GM10248 (cell line): ENCODE data around the gene QKI.
"Not testable (repeated sequence)": the region's sequence is repeated elsewhere in the genome, so short reads cannot be mapped to it uniquely, and the experiment has no call there.

Experiments used
- CTCF ChIA-PET: fragments of 300-600 bp; sonication (Branson Sonifier 250); formaldehyde crosslinking; extraction: SDS; loops from one replicate; lab custom pipeline; 2021; ENCODE audit warnings: antibody characterized with exemption; lab: Yijun Ruan, JAX
- POLR2A ChIA-PET: fragments of 350-650 bp; sonication (Branson Sonifier 250); formaldehyde crosslinking; extraction: SDS; loops from one replicate; lab custom pipeline; 2020; ENCODE audit warnings: antibody characterized with exemption; lab: Yijun Ruan, JAX
- DNase-seq: peaks from one replicate; pipeline ENCODE4 v3.0.0; 2012; ENCODE audit errors: extremely low spot score
- TF ChIP-seq, protein P1 (sequence below): IDR thresholded peaks from 2 replicates; pipeline ENCODE4 v1.5.1; 2012; ENCODE audit warnings: mild to moderate bottlenecking, low read depth; ENCODE audit errors: extremely low read depth, missing control alignments, control extremely low read depth

The QKI gene

DNA sequence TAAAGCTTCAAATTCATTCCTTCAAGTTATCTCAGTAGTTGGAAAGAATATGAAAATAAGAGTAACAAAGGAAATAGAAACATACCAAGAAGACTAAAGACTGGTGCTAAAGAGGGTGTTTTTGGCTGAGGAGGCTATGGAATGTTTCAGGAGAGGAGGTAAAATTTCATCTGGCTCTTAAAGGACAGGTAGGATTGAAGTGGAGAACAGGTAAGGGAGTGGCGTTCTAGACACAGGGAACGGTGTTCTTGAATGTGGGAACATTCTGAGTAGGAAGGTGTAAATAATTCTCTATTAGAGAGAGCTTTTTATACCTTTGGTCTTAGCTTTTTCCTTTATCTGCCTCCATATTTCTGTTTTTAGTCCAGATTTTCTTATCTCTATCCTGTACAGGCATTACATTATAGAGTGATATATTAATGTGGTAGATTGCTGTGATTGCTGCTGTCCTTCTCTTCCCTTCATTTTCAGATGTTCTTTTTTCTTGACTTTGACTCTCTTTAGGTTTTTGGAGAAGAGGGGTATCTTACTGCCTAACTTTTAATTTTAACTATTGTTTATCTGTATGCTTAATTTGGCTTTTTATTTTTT lies 15.4 kb downstream of the QKI start:
- TF ChIP-seq, protein P1, sequence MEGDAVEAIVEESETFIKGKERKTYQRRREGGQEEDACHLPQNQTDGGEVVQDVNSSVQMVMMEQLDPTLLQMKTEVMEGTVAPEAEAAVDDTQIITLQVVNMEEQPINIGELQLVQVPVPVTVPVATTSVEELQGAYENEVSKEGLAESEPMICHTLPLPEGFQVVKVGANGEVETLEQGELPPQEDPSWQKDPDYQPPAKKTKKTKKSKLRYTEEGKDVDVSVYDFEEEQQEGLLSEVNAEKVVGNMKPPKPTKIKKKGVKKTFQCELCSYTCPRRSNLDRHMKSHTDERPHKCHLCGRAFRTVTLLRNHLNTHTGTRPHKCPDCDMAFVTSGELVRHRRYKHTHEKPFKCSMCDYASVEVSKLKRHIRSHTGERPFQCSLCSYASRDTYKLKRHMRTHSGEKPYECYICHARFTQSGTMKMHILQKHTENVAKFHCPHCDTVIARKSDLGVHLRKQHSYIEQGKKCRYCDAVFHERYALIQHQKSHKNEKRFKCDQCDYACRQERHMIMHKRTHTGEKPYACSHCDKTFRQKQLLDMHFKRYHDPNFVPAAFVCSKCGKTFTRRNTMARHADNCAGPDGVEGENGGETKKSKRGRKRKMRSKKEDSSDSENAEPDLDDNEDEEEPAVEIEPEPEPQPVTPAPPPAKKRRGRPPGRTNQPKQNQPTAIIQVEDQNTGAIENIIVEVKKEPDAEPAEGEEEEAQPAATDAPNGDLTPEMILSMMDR = no peak
- no peak for DNase-seq
- ChIA-PET CTCF (interaction anchor here (0.9 to 1.4 kb wide), 4 partner anchors 10 to 680 kb away, joined by 3 to 4 read pairs (median 4); no protein-coding TSS in a partner anchor), POLR2A (no interaction called here)

DNA sequence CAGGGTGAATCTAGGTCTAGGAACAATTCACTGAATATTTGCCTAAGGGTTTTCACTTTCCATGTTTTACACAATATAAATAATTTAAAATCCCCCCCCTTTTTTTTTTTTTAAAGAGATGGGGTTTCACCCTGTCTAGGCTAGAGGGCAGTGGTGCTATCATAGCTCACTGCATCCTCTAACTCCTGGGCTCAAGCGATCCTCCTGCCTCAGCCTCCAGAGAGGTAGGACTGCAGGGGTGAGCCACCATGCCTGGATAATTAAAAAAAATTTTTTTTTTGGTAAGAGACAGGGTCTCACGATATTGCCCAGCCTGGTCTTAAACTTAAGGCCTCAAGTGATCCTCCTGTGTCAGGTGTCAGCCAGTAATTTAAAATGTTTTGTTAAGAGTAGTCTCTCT lies 17.8 kb downstream of the QKI start:
- CTCF ChIA-PET = no interaction called here
- POLR2A ChIA-PET = no interaction called here
- no peak for DNase-seq
- TF ChIP-seq, protein P1 = no peak

DNA sequence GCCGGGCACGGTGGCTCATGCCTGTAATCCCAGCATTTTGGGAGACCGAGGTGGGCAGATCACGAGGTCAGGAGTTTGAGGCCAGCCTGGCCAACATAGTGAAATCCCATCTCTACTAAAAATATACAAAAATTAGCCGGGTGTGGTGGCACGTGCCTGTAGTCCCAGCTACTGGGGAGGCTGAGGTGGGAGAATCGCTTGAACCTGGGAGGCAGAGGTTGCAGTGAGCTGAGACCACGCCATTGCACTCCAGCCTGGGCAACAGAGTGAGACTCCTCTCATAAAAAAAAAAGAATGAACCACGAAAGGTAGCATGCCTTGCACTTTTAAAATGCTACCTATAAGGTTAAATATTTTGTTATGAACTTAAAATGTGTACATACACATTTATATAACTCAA lies 19.0 kb downstream of the QKI start:
- CTCF ChIA-PET, DNase-seq, POLR2A ChIA-PET: not testable (repeated sequence)

DNA sequence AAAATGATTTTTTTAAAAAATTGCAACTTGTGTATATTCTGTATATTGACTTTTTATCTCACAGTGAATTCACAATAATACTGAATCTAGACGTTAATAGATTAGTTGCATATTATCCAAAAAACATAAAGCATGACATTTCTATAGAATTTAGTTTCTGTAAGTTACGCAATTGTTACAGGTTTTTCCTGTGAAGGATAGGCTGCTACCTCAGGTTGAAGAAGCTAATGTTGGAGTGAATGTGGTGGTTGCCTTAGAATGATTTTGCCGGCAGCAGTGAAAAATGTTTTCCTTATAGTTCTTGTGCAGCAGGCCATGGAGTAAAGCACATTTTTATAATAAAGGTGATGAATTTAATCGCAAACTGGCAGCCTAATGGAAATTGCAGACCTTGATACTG lies 20.5 kb downstream of the QKI start:
- ChIA-PET POLR2A (no interaction called here), CTCF (interaction anchor here (1.2 to 1.4 kb wide), 2 partner anchors 9 to 15 kb away, joined by 3 to 4 read pairs; no protein-coding TSS in a partner anchor)
- TF ChIP-seq, protein P1 = no peak
- DNase-seq = no peak

DNA sequence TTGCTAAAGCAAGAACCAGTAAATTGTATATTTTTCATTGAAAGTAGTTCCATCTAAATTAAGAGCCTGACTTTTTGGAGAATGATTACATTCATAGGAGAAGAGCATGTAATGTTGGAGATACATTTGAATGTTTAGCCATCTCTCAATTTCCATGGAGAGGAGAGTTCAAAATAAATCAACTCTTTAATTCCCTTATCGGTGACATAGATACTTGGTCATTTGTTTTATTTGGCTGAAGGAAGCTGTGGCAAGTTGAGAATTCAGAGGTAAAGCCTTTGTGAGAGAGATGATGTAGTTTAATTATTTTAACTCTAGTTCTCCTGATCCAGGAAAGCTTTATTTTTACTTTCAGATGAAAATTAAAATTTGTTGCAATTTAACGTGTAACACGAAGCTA lies 22.3 kb downstream of the QKI start:
- DNase-seq = no peak
- ChIA-PET CTCF (interaction anchor here (0.9 to 1.4 kb wide), 7 partner anchors 11 to 80 kb away, joined by 3 to 4 read pairs (median 3); no protein-coding TSS in a partner anchor), POLR2A (no interaction called here)
- TF ChIP-seq, protein P1 = no peak

DNA sequence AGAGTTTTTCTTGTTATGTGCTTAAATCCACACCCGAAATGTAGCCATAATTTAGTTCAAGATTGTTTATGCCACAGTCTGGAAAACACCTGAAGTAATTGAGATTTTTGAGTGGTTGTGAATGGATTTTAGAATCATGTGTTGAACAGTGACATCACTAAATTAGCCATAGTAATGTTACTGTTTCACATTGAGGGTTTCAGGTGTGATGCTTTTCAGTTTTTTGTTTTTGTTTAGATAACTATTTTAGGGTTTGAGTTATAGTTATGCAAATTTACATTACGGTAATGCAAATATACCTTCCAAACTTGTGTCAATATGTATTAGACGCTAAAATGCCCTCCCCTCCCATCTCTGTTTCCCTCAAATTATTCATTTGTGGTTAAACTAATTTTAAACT lies 22.9 kb downstream of the QKI start:
- POLR2A ChIA-PET = no interaction called here
- DNase-seq = no peak
- TF ChIP-seq, protein P1 = no peak
- CTCF ChIA-PET = interaction anchor here (1.0 to 1.5 kb wide), 6 partner anchors 10 to 216 kb away, joined by 3 to 4 read pairs (median 3); no protein-coding TSS in a partner anchor

DNA sequence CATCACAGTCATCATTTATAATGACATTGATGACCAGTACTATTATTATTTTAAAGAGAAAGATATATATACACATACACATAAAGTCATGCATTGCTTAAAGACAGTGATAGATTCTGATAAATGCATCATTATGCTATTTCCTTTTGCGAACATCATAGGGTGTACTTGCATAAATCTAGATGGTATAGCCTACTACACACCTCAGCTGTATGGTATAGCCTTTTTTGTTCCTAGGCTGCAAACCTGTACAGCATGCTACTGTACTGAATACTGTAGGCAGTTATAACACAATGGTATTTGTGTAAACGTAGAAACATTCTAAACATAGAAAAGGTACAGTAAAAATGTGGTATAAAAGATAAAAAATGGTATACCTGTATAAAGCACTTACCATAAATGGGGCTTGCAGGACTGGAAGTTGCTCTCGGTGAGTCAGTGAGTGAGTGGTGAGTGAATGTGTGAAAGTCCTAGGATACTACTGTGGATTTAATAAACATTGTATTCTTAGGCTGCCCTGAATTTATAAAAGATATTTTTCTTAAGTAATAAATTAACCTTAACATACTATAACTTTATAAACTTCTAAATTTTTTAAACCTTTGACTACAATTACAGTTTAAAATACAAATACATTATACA lies 23.9 kb downstream of the QKI start:
- POLR2A ChIA-PET = no interaction called here
- no peak for DNase-seq
- CTCF ChIA-PET = interaction anchor here (1.2 to 1.5 kb wide), 2 partner anchors 11 to 215 kb away, joined by 3 read pairs; no protein-coding TSS in a partner anchor
- TF ChIP-seq, protein P1 = no peak
